OCI-LY1 (cell line): ENCODE data around the gene TAGLN.
A peak's percentile ranks its signal among the peaks of the same experiment; 100 is the strongest.

Experiments
- H2AFZ ChIP-seq: fragments of 200-600 bp; sonication (generic), shearing (Covaris generic); 2 replicates; pipeline ENCODE4 v1.6.0; 2014; ENCODE audit warnings: antibody characterized with exemption, mild to moderate bottlenecking, low read length
- H3F3A ChIP-seq: fragments of 200-600 bp; sonication (generic), shearing (Covaris generic); 2 replicates; pipeline ENCODE4 v1.6.0; 2014; ENCODE audit warnings: mild to moderate bottlenecking, antibody characterized with exemption, low read length, moderate library complexity; ENCODE audit not compliant: insufficient read depth
- H3K27ac ChIP-seq: fragments of 200-600 bp; sonication (generic); 2 replicates; pipeline ENCODE4 v1.5.1; 2014; ENCODE audit warnings: low read length, mixed run types, mild to moderate bottlenecking, low read depth; ENCODE audit not compliant: poor library complexity, severe bottlenecking
- H3K27me3 ChIP-seq: fragments of 200-600 bp; sonication (generic); 2 replicates; pipeline ENCODE4 v1.6.0; 2014; ENCODE audit warnings: antibody characterized with exemption, mild to moderate bottlenecking, low read length, moderate library complexity; ENCODE audit not compliant: insufficient read depth
- H3K36me3 ChIP-seq: fragments of 200-600 bp; sonication (generic); 2 replicates; pipeline ENCODE4 v1.6.1; 2014; ENCODE audit warnings: mild to moderate bottlenecking, antibody characterized with exemption, low read length, moderate library complexity, mixed read lengths; ENCODE audit not compliant: insufficient read depth
- H3K4me1 ChIP-seq: fragments of 200-600 bp; sonication (generic); 2 replicates; pipeline ENCODE4 v1.5.1; 2014; ENCODE audit warnings: mild to moderate bottlenecking, low read length, moderate library complexity; ENCODE audit not compliant: insufficient read depth, severe bottlenecking
- H3K4me2 ChIP-seq: fragments of 200-600 bp; sonication (generic), shearing (Covaris generic); 2 replicates; pipeline ENCODE4 v1.6.1; 2014; ENCODE audit warnings: low read length
- H3K4me3 ChIP-seq: fragments of 200-600 bp; sonication (generic); 2 replicates; pipeline ENCODE4 v1.5.1; 2014; ENCODE audit warnings: low read length, low read depth, mild to moderate bottlenecking, mixed read lengths; ENCODE audit not compliant: poor library complexity, severe bottlenecking
- H3K79me2 ChIP-seq: fragments of 200-600 bp; shearing (Covaris generic); 2 replicates; pipeline ENCODE4 v1.6.1; 2016; ENCODE audit warnings: mixed run types, low read length, mixed read lengths; ENCODE audit not compliant: insufficient read depth
- H3K9ac ChIP-seq: fragments of 200-600 bp; sonication (generic), shearing (Covaris generic); 2 replicates; pipeline ENCODE4 v1.6.1; 2014; ENCODE audit warnings: mild to moderate bottlenecking, low read length, mixed read lengths
- H3K9me2 ChIP-seq: fragments of 200-600 bp; sonication (generic), shearing (Covaris generic); 2 replicates; pipeline ENCODE4 v1.6.1; 2014; ENCODE audit warnings: low read depth, mild to moderate bottlenecking, low read length, mixed read lengths
- H3K9me3 ChIP-seq: fragments of 200-600 bp; shearing (Covaris generic); 2 replicates; pipeline ENCODE4 v1.6.1; 2014; ENCODE audit warnings: low read length, mixed read lengths
- H4K20me1 ChIP-seq: fragments of 200-600 bp; sonication (generic), shearing (Covaris generic); 2 replicates; pipeline ENCODE4 v1.6.0; 2016; ENCODE audit warnings: mild to moderate bottlenecking, low read length; ENCODE audit not compliant: insufficient read depth
- CTCF ChIP-seq: fragments of 200-600 bp; sonication (generic), shearing (Covaris generic); IDR thresholded peaks from 2 replicates; pipeline ENCODE4 v1.5.1; 2017; ENCODE audit warnings: mild to moderate bottlenecking, antibody characterized with exemption, low read length, moderate library complexity, mixed read lengths
- EZH2 ChIP-seq: fragments of 200-600 bp; sonication (generic), shearing (Covaris generic); IDR thresholded peaks from 2 replicates; pipeline ENCODE4 v1.8.0; 2017; ENCODE audit warnings: borderline replicate concordance, mixed run types, mild to moderate bottlenecking, antibody characterized with exemption, low read length, moderate library complexity, mixed read lengths

The TAGLN gene

GRCh38 chr11:117229411-117229810, 30.2 kb downstream of the TAGLN start:
- Histone ChIP-seq H3F3A (no peaks in the 10 kb centered on the region), H2AFZ (no peak overlapping the region), H3K4me3 (no peak overlapping the region), H3K36me3 (peaks cover 34% of the 10 kb centered on the region), H3K79me2 (peaks cover 7% of the 10 kb centered on the region; the same call in 1 of the 2 replicates), H3K9me2 (no peaks in the 10 kb centered on the region), H3K9ac (no peak overlapping the region), H3K27me3 (no peaks in the 10 kb centered on the region), H3K27ac (peak overlapping the region; percentile 77), H3K4me1 (peaks cover 31% of the 10 kb centered on the region), H4K20me1 (no peaks in the 10 kb centered on the region), H3K9me3 (no peaks in the 10 kb centered on the region), H3K4me2 (no peak overlapping the region)
- TF ChIP-seq CTCF (no peak), EZH2 (no peak)

- H3K4me3 ChIP-seq: peak overlapping the region; percentile 94
- peaks cover 31% of the 10 kb centered on the region for H3K4me1 ChIP-seq
- no peak overlapping the region for H2AFZ ChIP-seq
- no peaks in the 10 kb centered on the region for H3F3A ChIP-seq
- H3K9me2 ChIP-seq: no peaks in the 10 kb centered on the region
- TF ChIP-seq CTCF: no peak
- TF ChIP-seq EZH2: no peak
- H3K9me3 ChIP-seq: no peaks in the 10 kb centered on the region
- H3K4me2 ChIP-seq: peak overlapping the region; percentile 78
- H3K9ac ChIP-seq: peak overlapping the region; percentile 93; the same call in 1 of the 2 replicates
- H3K79me2 ChIP-seq: peaks cover 7% of the 10 kb centered on the region; the same call in 1 of the 2 replicates
- no peaks in the 10 kb centered on the region for H3K27me3 ChIP-seq
- H3K36me3 ChIP-seq: peaks cover 34% of the 10 kb centered on the region
- H3K27ac ChIP-seq: peak overlapping the region; percentile 77
- H4K20me1 ChIP-seq: no peaks in the 10 kb centered on the region
Observed at GRCh38 chr11:117229931-117230285, 30.7 kb downstream of the TAGLN start.

- peak overlapping the region; percentile 94 for H3K4me3 ChIP-seq
- H3K27ac ChIP-seq: peak overlapping the region; percentile 77
- H3K4me1 ChIP-seq: peaks cover 31% of the 10 kb centered on the region
- H3K79me2 ChIP-seq: peaks cover 7% of the 10 kb centered on the region; the same call in 1 of the 2 replicates
- no peaks in the 10 kb centered on the region for H3K9me3 ChIP-seq
- H3F3A ChIP-seq: no peaks in the 10 kb centered on the region
- no peaks in the 10 kb centered on the region for H3K27me3 ChIP-seq
- H3K9me2 ChIP-seq: no peaks in the 10 kb centered on the region
- no peak overlapping the region for H2AFZ ChIP-seq
- peaks cover 33% of the 10 kb centered on the region for H3K36me3 ChIP-seq
- H3K9ac ChIP-seq: peak overlapping the region; percentile 93
- TF ChIP-seq CTCF (no peak), EZH2 (no peak)
- H4K20me1 ChIP-seq: no peaks in the 10 kb centered on the region
- peak overlapping the region; percentile 78 for H3K4me2 ChIP-seq
Observed at GRCh38 chr11:117230286-117230961, 31.3 kb downstream of the TAGLN start.
